ENCODE measurements around the gene C15orf61. TPM values are rescaled to one million over a fixed set of nuclear protein-coding genes. Genes with fewer than 3 reads are reported as not detected.

C15orf61 gene
- total RNA-seq, 1 donor from 2014 or later = 2.3 TPM

GRCh38 chr15:67512933-67513714 is 7.8 kb upstream of the C15orf61 start:
- DNase-seq (ENCODE audit: low spot score) (no peak), ATAC-seq (no peak)

GRCh38 chr15:67515090-67515489 is 5.8 kb upstream of the C15orf61 start:
- ATAC-seq (no peak), DNase-seq (ENCODE audit: low spot score) (no peak)

- DNase-seq (ENCODE audit: low spot score) (no peak), ATAC-seq (no peak)
These were observed 5.4 kb upstream of the C15orf61 start for GRCh38 chr15:67515557-67515956.

- peak; percentile 61 for ATAC-seq
These were observed 456 bp upstream of the C15orf61 start for GRCh38 chr15:67520321-67521028.

GRCh38 chr15:67521783-67522568 is 1.0 kb downstream of the C15orf61 start:
- ATAC-seq (peak; percentile 9), DNase-seq (ENCODE audit: low spot score) (no peak)

More at GRCh38 chr15:67520321-67521028, 456 bp upstream of the C15orf61 start:
- DNase-seq (ENCODE audit: low spot score) = no peak

GRCh38 chr15:67523330-67523729 is 2.4 kb downstream of the C15orf61 start:
- DNase-seq (ENCODE audit: low spot score) (no peak), ATAC-seq (no peak)

GRCh38 chr15:67524235-67524634 is 3.3 kb downstream of the C15orf61 start:
- no peak for DNase-seq (ENCODE audit: low spot score)
- no peak for ATAC-seq

GRCh38 chr15:67528513-67528912 is 7.6 kb downstream of the C15orf61 start:
- DNase-seq (ENCODE audit: low spot score) (no peak), ATAC-seq (no peak)

GRCh38 chr15:67531379-67531914 is 10.5 kb downstream of the C15orf61 start:
- DNase-seq (ENCODE audit: low spot score) (no peak), ATAC-seq (no peak)

- no peak for ATAC-seq
These were observed 12.9 kb downstream of the C15orf61 start for GRCh38 chr15:67533873-67534272.

GRCh38 chr15:67534360-67534759 is 13.4 kb downstream of the C15orf61 start:
- no peak for ATAC-seq
- no peak for DNase-seq (ENCODE audit: low spot score)

More at GRCh38 chr15:67533873-67534272, 12.9 kb downstream of the C15orf61 start:
- DNase-seq (ENCODE audit: low spot score) = no peak

GRCh38 chr15:67537771-67538170 is 16.8 kb downstream of the C15orf61 start:
- ATAC-seq (no peak), DNase-seq (ENCODE audit: low spot score) (no peak)

- ATAC-seq = peak; percentile 96
These were observed 21.8 kb downstream of the C15orf61 start, which contains the start of gene MAP2K5 for GRCh38 chr15:67542420-67543347. Gene MAP2K5, plus strand, starts transcription at chr15:67542703. Its CDS starts 633 bp downstream, at chr15:67543336.

GRCh38 chr15:67543348-67543718 is 22.4 kb downstream of the C15orf61 start:
- ATAC-seq (peak; percentile 39), DNase-seq (ENCODE audit: low spot score) (peak; percentile 50)

More at GRCh38 chr15:67542420-67543347, 21.8 kb downstream of the C15orf61 start, which contains the start of gene MAP2K5:
- DNase-seq (ENCODE audit: low spot score) = peak; percentile 87

GRCh38 chr15:67544475-67544874 is 23.5 kb downstream of the C15orf61 start:
- ATAC-seq = no peak

GRCh38 chr15:67545864-67546263 is 24.9 kb downstream of the C15orf61 start:
- DNase-seq (ENCODE audit: low spot score) (no peak), ATAC-seq (no peak)

More at GRCh38 chr15:67544475-67544874, 23.5 kb downstream of the C15orf61 start:
- no peak for DNase-seq (ENCODE audit: low spot score)

- DNase-seq (ENCODE audit: low spot score) (no peak), ATAC-seq (no peak)
These were observed 26.1 kb downstream of the C15orf61 start for GRCh38 chr15:67547064-67547463.

GRCh38 chr15:67547836-67548235 is 26.9 kb downstream of the C15orf61 start:
- ATAC-seq = no peak

GRCh38 chr15:67548236-67548852 is 27.4 kb downstream of the C15orf61 start:
- ATAC-seq (no peak), DNase-seq (ENCODE audit: low spot score) (no peak)

More at GRCh38 chr15:67547836-67548235, 26.9 kb downstream of the C15orf61 start:
- DNase-seq (ENCODE audit: low spot score) = no peak
